ENCODE results near the gene GDPD4.

The GDPD4 gene

DNA sequence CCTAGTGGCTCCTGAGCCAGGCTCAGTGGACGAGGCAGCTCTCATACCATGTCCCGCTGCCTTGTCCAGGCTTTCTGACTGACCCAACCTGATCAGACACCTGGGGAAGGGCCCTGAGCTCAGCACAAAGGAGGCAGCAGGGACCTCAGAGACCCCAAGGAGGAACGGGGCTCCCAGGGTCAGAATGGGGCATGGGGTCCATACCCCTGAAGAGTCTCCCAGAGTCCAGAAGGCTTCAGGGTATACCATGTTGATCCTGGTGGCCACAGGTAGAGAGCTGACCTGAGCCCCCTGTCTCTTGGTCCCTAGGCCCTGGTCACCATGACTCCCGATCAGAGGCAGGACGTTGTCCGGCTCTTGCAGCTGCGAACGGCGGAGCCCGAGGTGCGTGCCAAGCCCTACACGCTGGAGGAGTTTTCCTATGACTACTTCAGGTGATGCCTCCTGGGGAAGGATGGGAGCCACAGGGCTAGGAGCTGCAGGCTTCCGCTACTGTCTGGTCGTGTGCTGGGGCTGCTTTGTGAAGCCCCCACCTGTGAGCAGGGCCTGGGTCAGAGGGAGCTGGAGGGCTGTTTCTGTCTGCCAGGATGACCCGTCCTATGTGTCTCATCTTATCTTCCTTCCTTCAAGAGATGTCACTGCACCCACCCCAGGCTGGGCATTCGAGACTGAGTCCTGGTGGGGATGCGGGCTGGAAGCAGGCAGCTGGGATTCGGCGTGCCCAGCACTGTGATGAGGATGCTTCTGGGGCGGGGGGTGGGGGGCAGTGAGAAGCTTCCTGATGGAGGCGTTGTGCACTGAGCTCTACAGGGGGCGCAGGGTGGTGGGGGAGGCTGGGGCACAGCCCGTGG is 99.3 kb downstream of the GDPD4 start:
- DNase-seq (ENCODE audit: extremely low spot score) = no peak
- ChIA-PET CTCF (interaction anchor here (1.4 to 2.0 kb wide), 2 partner anchors 8 to 15 kb away, joined by 3 to 6 read pairs; no protein-coding TSS in a partner anchor), POLR2A (no interaction called here)
- TF ChIP-seq, protein P1, sequence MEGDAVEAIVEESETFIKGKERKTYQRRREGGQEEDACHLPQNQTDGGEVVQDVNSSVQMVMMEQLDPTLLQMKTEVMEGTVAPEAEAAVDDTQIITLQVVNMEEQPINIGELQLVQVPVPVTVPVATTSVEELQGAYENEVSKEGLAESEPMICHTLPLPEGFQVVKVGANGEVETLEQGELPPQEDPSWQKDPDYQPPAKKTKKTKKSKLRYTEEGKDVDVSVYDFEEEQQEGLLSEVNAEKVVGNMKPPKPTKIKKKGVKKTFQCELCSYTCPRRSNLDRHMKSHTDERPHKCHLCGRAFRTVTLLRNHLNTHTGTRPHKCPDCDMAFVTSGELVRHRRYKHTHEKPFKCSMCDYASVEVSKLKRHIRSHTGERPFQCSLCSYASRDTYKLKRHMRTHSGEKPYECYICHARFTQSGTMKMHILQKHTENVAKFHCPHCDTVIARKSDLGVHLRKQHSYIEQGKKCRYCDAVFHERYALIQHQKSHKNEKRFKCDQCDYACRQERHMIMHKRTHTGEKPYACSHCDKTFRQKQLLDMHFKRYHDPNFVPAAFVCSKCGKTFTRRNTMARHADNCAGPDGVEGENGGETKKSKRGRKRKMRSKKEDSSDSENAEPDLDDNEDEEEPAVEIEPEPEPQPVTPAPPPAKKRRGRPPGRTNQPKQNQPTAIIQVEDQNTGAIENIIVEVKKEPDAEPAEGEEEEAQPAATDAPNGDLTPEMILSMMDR (IDR thresholded peaks at IDR 0.05; ENCODE audit: control extremely low read depth, extremely low read depth, low read depth, missing control alignments) = no peak

DNA sequence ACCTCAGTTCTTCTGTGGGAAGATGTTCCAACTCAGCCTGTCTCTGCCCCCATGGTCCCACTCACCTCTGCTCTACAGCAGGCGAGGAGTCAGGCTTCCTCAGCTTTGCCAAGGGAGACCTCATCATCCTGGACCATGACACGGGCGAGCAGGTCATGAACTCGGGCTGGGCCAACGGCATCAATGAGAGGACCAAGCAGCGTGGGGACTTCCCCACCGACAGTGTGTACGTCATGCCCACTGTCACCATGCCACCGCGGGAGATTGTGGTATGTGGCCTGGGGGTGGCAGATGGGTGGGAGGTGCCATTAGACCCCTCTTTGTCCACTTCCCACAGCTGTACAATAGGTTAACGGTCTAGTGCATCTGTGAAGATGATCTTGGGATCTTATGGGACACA is 100.1 kb downstream of the GDPD4 start:
- TF ChIP-seq, protein P1 (IDR thresholded peaks at IDR 0.05; ENCODE audit: control extremely low read depth, extremely low read depth, low read depth, missing control alignments) = no peak
- DNase-seq (ENCODE audit: extremely low spot score) = no peak
- ChIA-PET POLR2A (no interaction called here), CTCF (no interaction called here)

DNA sequence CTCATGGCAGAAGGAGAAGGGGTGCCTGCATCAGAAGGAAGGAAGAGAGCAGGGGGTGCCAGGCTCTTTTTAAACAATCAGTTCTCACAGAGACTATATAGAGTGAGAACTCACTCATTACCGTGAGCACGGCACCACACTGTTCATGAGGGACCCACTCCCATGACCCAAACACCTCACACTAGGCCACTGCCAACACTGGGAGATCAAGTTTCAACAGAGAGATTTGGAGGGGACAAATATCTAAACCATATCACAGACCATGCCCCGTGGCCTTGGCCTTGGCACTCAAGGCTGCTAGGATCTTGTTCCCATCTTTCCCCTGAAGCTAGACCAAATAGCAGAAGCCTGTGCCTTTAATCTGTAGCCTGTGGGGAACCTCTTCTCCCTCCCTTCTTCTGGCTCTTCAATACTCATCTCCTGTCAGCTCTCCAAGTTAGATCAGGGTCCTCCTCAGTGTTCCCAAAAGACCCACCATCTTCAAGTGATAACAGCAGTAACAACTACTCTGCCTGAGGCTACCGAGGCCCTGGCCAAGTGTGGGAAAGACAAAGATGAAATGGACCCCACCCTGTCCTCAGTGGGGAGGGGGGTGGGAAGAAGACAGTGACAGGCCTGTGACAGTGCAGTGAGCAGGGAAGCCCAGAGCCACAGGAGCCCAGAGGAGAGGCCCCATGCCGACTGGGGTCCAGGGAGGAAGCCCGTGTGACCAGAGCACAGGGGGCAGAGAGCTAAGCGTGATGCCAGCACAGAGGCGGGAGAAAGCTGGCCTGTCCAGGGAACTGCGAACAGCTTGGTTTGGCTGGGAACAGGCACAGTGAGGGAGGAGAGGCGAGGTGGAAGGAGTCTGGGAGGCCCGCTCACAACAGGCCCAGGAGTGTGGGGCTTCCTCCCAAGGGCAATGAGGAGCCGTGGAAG is 100.9 kb downstream of the GDPD4 start:
- POLR2A ChIA-PET = no interaction called here
- DNase-seq (ENCODE audit: extremely low spot score) = no peak
- CTCF ChIA-PET = interaction anchor here (1.7 kb wide), 1 partner anchor 73 kb away, joined by 5 read pairs; no protein-coding TSS in a partner anchor
- TF ChIP-seq, protein P1 (IDR thresholded peaks at IDR 0.05; ENCODE audit: control extremely low read depth, extremely low read depth, low read depth, missing control alignments) = no peak

DNA sequence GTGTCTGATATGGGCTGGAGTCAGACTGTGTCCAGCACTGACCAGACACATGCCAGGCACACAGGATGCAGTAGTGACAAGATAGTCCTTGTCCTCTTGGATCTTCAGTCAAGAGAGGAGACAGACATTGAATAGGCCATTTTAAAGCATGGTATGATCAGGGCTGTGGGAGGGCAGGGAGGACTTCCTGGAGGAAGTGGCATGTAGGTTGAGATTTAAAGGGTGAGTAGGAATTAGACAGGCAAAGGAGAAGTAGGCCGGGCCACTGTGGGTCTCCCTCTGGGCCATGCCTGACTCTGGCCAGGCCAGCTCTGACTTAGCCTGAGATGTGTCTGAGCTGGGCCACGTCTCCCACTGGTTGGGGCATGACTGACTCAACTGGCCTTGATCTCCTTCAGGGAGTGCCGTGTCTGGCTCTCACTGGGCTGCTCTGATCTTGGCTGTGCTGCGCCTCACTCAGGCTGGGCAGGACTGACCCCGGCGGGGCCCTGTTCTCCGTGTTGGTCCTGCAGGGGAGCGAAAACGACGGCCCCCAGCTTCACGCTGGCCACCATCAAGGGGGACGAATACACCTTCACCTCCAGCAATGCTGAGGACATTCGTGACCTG is 102.2 kb downstream of the GDPD4 start:
- ChIA-PET POLR2A (no interaction called here), CTCF (interaction anchor here (0.9 to 1.7 kb wide), 6 partner anchors 10 to 358 kb away, joined by 3 to 5 read pairs (median 4); no protein-coding TSS in a partner anchor)
- TF ChIP-seq, protein P1 (IDR thresholded peaks at IDR 0.05; ENCODE audit: control extremely low read depth, extremely low read depth, low read depth, missing control alignments) = no peak
- no peak for DNase-seq (ENCODE audit: extremely low spot score)

DNA sequence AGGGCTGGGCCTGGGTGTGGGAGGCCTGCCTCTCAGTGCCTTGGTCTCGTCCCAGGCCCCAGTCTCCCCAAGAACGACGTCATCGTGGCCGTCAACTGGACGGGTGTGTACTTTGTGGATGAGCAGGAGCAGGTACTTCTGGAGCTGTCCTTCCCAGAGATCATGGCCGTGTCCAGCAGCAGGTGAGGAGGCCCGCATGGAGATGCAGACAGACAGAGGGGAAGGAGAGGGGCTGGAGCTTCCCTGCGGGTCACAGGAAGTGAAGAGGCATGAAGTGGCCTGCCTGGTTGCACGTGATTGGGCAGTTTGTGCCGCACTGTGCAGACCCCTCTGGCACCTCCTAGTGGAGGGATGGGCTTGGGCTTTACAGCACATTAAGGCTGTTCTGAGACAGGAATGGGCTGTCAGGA is 103.0 kb downstream of the GDPD4 start:
- POLR2A ChIA-PET = no interaction called here
- TF ChIP-seq, protein P1 (IDR thresholded peaks at IDR 0.05; ENCODE audit: control extremely low read depth, extremely low read depth, low read depth, missing control alignments) = peak; percentile 20
- no peak for DNase-seq (ENCODE audit: extremely low spot score)
- CTCF ChIA-PET = interaction anchor here (0.6 to 1.5 kb wide), 7 partner anchors 9 to 359 kb away, joined by 3 to 4 read pairs (median 3); no protein-coding TSS in a partner anchor

All from GM10248 (cell line).